SKM-1 treated with dmso at 0.1 percent for 144 hours (cell line): ENCODE results near the gene TNFRSF11A.
A peak's percentile ranks its signal among the peaks of the same experiment; 100 is the strongest.

Experiments
- DNase-seq: peaks from one replicate; lab custom pipeline; 2025; ENCODE audit not compliant: unreplicated experiment; lab: John Stamatoyannopoulos, UW

TNFRSF11A gene

GRCh38 chr18:62377131-62377807 lies 52.2 kb downstream of the TNFRSF11A start:
- no peak for DNase-seq

- no peak for DNase-seq
Measured at GRCh38 chr18:62379051-62379450, 53.9 kb downstream of the TNFRSF11A start.

GRCh38 chr18:62381373-62381772 lies 56.3 kb downstream of the TNFRSF11A start:
- no peak for DNase-seq

GRCh38 chr18:62384068-62384467 lies 59.0 kb downstream of the TNFRSF11A start:
- DNase-seq: no peak

GRCh38 chr18:62384610-62385097 lies 59.5 kb downstream of the TNFRSF11A start:
- DNase-seq: no peak

- DNase-seq: no peak
Measured at GRCh38 chr18:62386091-62386490, 61.0 kb downstream of the TNFRSF11A start.

- no peak for DNase-seq
Measured at GRCh38 chr18:62386601-62387000, 61.5 kb downstream of the TNFRSF11A start.

GRCh38 chr18:62387257-62387656 lies 62.1 kb downstream of the TNFRSF11A start:
- DNase-seq: no peak

GRCh38 chr18:62388855-62389760 lies 64.0 kb downstream of the TNFRSF11A start:
- no peak for DNase-seq

GRCh38 chr18:62389761-62390481 lies 64.8 kb downstream of the TNFRSF11A start:
- no peak for DNase-seq

GRCh38 chr18:62394006-62394763 lies 69.1 kb downstream of the TNFRSF11A start:
- DNase-seq: no peak

GRCh38 chr18:62396381-62396780 lies 71.3 kb downstream of the TNFRSF11A start:
- no peak for DNase-seq

GRCh38 chr18:62396967-62397366 lies 71.9 kb downstream of the TNFRSF11A start:
- no peak for DNase-seq

- DNase-seq: no peak
Measured at GRCh38 chr18:62398291-62398690, 73.2 kb downstream of the TNFRSF11A start.

GRCh38 chr18:62399276-62399675 lies 74.2 kb downstream of the TNFRSF11A start:
- peak; percentile 25 for DNase-seq

- DNase-seq: no peak
Measured at GRCh38 chr18:62399781-62400308, 74.7 kb downstream of the TNFRSF11A start.

- DNase-seq: no peak
Measured at GRCh38 chr18:62400916-62401315, 75.8 kb downstream of the TNFRSF11A start.

- no peak for DNase-seq
Measured at GRCh38 chr18:62402342-62402948, 77.3 kb downstream of the TNFRSF11A start.

GRCh38 chr18:62403120-62403519 lies 78.0 kb downstream of the TNFRSF11A start:
- no peak for DNase-seq

GRCh38 chr18:62404881-62405280 lies 79.8 kb downstream of the TNFRSF11A start:
- no peak for DNase-seq
